Lung (tissue), 12 donors: ENCODE data around the gene USP6. TPM values are rescaled to one million over a fixed set of nuclear protein-coding genes. Genes with fewer than 3 reads are reported as not detected.
"Not testable (repeated sequence)": the region's sequence is repeated elsewhere in the genome, so short reads cannot be mapped to it uniquely, and the experiment has no call there.

Source experiments
- ATAC-seq: fragments of 200-7000 bp; cut with Tn5 transposase; one replicate; pipeline ENCODE4 v1.9.1; 2020; ENCODE audit warnings: moderate number of reproducible peaks; ENCODE audit not compliant: insufficient read depth, low FRiP score
- DNase-seq, 3 donors: peaks; one replicate each; pipeline ENCODE4 v3.0.0-alpha.2; 2013 to 2017
- H3K27ac ChIP-seq, 2 donors: one replicate each; pipeline ENCODE4 v1.5.1; 2013; ENCODE audit warnings: mild to moderate bottlenecking in 2 of 2, moderate library complexity in 2 of 2, control low read depth in 1 of 2, inconsistent platforms in 1 of 2, low read depth in 1 of 2, low read length in 1 of 2
- H3K27me3 ChIP-seq, 3 donors: one replicate each; pipeline ENCODE4 v1.5.1; 2013; ENCODE audit warnings: low read length in 2 of 3; ENCODE audit not compliant: control insufficient read depth in 3 of 3, insufficient read depth in 3 of 3
- H3K36me3 ChIP-seq, 4 donors: one replicate each; pipeline ENCODE4 v1.5.1; 2013; ENCODE audit warnings: low read length in 4 of 4, mild to moderate bottlenecking in 1 of 4, moderate library complexity in 1 of 4; ENCODE audit not compliant: control insufficient read depth in 4 of 4, insufficient read depth in 4 of 4
- H3K4me1 ChIP-seq, 5 donors: one replicate each; pipeline ENCODE4 v1.5.1; 2013; ENCODE audit warnings: low read length in 5 of 5, mild to moderate bottlenecking in 2 of 5, moderate library complexity in 1 of 5; ENCODE audit not compliant: control insufficient read depth in 5 of 5, insufficient read depth in 5 of 5
- H3K4me3 ChIP-seq: one replicate; pipeline ENCODE4 v1.5.1; 2013; ENCODE audit warnings: mild to moderate bottlenecking, control low read depth, moderate library complexity
- H3K9ac ChIP-seq, 2 donors: one replicate each; pipeline ENCODE4 v1.5.1; 2013; ENCODE audit warnings: low read length in 2 of 2, control low read depth in 1 of 2; ENCODE audit not compliant: insufficient read depth in 1 of 2
- H3K9me3 ChIP-seq, 4 donors: one replicate each; pipeline ENCODE4 v1.5.1; 2013; ENCODE audit warnings: low read length in 3 of 4, mild to moderate bottlenecking in 1 of 4, moderate library complexity in 1 of 4; ENCODE audit not compliant: control insufficient read depth in 4 of 4, insufficient read depth in 3 of 4
- WGBS, 2 donors: extraction: QIAGEN DNeasy Blood & Tissue Kit; methylation state at CpG; one replicate each; pipeline ENCODE4 v1.1.7; 2013; 5-methylcytosine and 5-hydroxymethylcytosine counted together
- polyA plus RNA-seq, 2 donors: library from polyadenylated mRNA; stranded (reverse); fragments of 200-250 nt; gene quantifications; one replicate each; pipeline ENCODE4 v1.2.1, GENCODE V29; 2013
- total RNA-seq, 2 donors: library from RNA; depleted of rRNA in 1 of 2; stranded (reverse); fragments of >200 nt in 1 of 2; gene quantifications; one replicate each; pipeline ENCODE4 v1.2.1, GENCODE V29; 2014 to 2021
- TF ChIP-seq, protein P1 (sequence below): IDR thresholded peaks from 2 replicates; pipeline ENCODE4 v1.5.1; 2012; ENCODE audit warnings: mild to moderate bottlenecking; ENCODE audit errors: control extremely low read depth, extremely low read depth
- donor health status: control.
- donor health status: control.
- donor health status: Bipolar disorder and iron deficiency.
- donor health status: healthy.
- donor health status: DM: yes; HTN: yes; CAD: no.

The USP6 gene
- total and polyA plus RNA-seq, 4 donors: 0.05 to 0.46 (median 0.21) TPM

DNA sequence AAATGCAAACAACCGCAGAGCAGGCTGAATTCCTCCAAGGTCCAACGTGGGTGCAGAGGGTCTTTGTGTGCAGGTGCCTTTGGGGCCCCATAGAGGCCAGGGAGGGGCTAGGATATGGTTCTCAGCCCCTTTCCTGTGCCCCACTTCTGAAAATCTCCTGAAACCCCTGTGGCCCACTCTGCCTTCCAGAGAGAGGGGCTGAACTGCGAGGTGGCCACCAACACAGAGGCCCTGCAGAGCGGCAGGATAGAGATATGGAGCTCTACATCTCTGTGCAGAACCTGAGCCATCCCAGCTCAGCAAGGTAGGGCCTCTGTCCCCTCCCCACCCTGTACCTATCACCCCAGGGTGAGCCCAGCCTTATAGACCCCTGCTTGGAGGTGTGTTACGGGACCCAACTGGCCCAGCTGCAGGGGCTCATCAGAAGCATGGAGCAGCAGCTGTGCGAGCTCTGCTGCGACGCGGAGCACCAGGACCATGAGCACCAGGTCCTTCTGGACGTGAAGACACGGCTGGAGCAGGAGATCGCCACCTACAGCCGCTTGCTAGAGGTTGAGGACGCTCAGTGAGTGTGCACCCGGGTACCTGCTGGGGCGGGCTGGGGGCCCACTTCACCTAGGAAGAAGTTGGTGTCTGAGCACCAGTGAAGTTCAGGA lies 5.5 kb downstream of the USP6 start:
- WGBS, 2 donors: 94% methylated on average over 16 of the region's 16 CpGs
- ATAC-seq: no peak
- Histone ChIP-seq H3K9me3 (peaks cover 0 to 13% (median 0%) of the 10 kb centered on the region in 4 donors), H3K27ac (no peak overlapping the region), H3K36me3 (no peaks in the 10 kb centered on the region), H3K4me3 (no peak overlapping the region), H3K27me3 (peaks cover 0 to 17% (median 8%) of the 10 kb centered on the region in 3 donors), H3K4me1 (peaks cover 0 to 4% (median 0%) of the 10 kb centered on the region in 5 donors), H3K9ac (no peak overlapping the region)
- DNase-seq: no peak
- TF ChIP-seq, protein P1, sequence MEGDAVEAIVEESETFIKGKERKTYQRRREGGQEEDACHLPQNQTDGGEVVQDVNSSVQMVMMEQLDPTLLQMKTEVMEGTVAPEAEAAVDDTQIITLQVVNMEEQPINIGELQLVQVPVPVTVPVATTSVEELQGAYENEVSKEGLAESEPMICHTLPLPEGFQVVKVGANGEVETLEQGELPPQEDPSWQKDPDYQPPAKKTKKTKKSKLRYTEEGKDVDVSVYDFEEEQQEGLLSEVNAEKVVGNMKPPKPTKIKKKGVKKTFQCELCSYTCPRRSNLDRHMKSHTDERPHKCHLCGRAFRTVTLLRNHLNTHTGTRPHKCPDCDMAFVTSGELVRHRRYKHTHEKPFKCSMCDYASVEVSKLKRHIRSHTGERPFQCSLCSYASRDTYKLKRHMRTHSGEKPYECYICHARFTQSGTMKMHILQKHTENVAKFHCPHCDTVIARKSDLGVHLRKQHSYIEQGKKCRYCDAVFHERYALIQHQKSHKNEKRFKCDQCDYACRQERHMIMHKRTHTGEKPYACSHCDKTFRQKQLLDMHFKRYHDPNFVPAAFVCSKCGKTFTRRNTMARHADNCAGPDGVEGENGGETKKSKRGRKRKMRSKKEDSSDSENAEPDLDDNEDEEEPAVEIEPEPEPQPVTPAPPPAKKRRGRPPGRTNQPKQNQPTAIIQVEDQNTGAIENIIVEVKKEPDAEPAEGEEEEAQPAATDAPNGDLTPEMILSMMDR: no peak

- H3K9me3 ChIP-seq: peaks cover 0 to 11% (median 0%) of the 10 kb centered on the region in 4 donors
- WGBS, 2 donors: 77 to 80% methylated on average over 7 of the region's 7 CpGs
- not testable (repeated sequence) for ATAC-seq, H3K27ac ChIP-seq, H3K4me1 ChIP-seq, H3K9ac ChIP-seq, H3K36me3 ChIP-seq, H3K27me3 ChIP-seq, H3K4me3 ChIP-seq, DNase-seq
Measured at GRCh38 chr17:5122056-5122455, 6.2 kb downstream of the USP6 start.

DNA sequence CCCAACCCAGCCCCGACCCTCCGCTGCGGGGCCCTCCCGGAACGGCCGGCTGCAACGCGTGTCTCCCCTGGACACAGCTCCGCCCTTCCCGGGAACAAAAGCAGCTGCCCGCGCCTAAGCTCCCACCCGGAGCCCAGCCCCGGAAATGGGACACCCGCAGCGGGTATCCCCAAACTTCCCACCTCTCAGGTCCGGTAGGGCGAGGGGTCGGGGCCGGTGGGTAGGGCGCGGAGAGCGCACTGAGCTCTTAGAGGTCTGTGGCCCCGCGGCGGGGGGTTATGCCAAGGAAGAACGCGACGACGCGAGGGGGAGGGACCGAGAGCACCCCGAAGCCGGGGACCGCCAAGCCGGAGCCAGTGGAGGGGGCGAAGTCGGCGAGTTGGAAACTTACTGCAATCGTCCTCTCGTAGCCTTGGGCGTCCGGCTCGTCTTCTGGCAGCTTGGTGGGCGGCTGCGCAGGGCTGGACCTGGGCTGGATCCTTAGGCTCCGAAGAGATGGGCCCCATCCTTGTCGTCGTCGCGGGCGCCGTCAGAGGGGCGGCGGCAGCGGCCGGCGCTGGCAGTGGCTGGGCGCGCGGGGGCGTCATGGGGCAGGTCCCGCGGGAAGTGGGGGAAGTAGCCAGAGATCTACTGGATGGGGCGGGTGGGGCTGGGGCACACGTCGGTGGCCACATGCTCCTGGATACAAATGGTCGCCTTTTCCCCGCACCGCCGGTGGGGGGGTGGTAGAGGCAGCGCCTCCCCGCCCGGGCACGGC lies 6.9 kb downstream of the USP6 start:
- peaks cover 0 to 8% (median 0%) of the 10 kb centered on the region in 3 donors for H3K27me3 ChIP-seq
- TF ChIP-seq, protein P1: no peak
- no peak overlapping the region for H3K27ac ChIP-seq
- peaks cover 0 to 11% (median 0%) of the 10 kb centered on the region in 4 donors for H3K9me3 ChIP-seq
- WGBS, 2 donors: 4 to 9% methylated on average over 71 to 75 of the region's 75 CpGs
- peaks cover 0 to 4% (median 0%) of the 10 kb centered on the region in 5 donors for H3K4me1 ChIP-seq
- DNase-seq (peak; percentile 54 to 69 (median 65)), ATAC-seq (no peak)
- peak overlapping the region; percentile 45 for H3K4me3 ChIP-seq
- no peaks in the 10 kb centered on the region for H3K36me3 ChIP-seq
- H3K9ac ChIP-seq: peak overlapping the region in 1 of 2 donors; percentile 13
